HG02852 (cell line): ENCODE data around the gene NDST1.

Source experiments
- ATAC-seq: cut with Tn5 transposase; IDR thresholded peaks from one replicate; pipeline ENCODE4 v1.9.1; 2021; ENCODE audit warnings: mild to moderate bottlenecking, moderate library complexity; ENCODE audit not compliant: unreplicated experiment

Gene NDST1

GRCh38 chr5:150488519-150489359, 19.2 kb upstream of the NDST1 start:
- ATAC-seq = no peak

DNA sequence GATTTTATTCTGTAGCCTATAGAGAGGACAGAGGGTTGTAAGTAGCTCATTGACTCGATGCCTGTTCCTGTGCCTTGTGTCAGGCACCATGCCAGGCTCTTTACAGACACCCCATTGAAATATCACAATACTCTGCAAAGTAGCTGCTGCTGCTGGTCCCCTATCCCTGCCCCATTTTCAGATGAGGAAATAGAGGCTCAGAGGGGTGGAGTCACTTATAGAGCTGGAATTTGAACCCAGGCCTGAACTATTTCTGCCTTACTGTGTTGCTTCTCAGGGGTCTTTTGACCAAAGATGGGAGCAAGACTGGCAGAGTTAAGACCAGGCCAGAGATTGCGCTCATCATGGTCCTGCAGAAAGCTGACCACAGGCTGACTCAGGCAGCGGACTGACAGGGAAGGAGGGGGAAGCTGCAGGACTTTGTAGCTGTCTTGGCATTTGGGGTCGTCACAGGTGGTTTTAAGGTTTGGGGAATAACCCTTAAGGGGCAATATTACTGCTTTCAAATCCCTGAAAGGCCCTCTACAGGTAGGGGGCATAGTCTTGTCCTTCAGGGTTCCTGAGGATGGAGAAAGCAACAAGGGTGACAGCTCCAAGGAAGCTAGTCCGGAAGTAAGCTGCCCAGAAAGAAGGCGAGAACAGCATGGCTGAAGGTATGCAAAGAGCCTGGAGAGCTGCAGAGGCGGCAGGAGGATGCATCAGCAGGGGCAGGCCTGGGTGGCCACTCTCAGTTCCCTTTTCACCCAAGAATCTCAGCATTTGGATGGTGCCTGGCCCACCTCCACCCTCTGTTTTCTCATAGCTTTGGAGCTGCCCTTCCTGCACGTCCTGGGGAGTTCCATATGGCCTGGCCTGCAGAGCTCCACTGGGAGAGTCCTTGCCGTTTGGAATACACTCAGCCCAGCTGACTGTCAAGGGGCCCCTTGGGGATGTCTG, 18.3 kb upstream of the NDST1 start:
- ATAC-seq = peak; percentile 81

DNA sequence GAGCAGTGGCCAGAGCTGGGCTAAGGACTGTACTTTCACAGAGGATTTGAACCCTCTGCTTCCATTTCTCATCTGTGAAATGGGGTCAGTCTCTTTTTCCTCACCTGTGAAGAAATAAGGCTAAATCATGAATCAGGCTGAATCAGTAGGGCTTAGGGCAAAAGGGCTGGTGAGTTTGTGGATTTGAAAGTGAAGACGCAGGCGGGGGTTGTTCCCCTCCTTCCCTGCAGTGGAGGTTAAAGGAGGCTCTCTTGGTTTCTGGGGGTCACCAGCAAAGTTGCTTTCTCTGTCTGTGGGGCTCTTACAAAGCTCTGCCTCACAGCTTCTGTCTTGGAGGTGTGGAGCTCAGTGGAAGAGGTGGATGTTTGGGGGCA, 17.6 kb upstream of the NDST1 start:
- ATAC-seq = no peak

- ATAC-seq = no peak
These were observed 17.2 kb upstream of the NDST1 start for GRCh38 chr5:150490754-150491153.

GRCh38 chr5:150491876-150492275, 16.1 kb upstream of the NDST1 start:
- ATAC-seq = no peak

DNA sequence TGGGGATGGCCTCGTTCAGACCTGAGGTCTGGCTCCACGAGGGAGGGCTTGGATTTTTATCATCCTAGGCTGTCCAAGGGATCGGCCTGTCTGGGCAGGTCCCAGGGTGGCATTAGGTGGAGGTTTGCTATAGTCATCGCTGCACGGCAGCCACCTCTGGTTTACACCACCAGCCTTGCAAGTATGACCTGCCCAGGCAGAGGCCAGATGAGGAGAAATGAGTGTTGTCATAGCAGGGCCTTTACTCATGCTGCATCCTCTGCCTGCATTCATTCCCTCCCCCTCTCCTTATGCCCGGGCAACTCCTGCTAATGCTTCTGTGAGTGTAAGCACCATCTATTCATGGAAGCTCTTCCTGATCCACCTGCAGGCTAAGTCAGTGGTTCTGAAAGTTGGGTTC, 15.3 kb upstream of the NDST1 start:
- ATAC-seq = no peak

GRCh38 chr5:150496098-150496497, 11.8 kb upstream of the NDST1 start:
- ATAC-seq = no peak

DNA sequence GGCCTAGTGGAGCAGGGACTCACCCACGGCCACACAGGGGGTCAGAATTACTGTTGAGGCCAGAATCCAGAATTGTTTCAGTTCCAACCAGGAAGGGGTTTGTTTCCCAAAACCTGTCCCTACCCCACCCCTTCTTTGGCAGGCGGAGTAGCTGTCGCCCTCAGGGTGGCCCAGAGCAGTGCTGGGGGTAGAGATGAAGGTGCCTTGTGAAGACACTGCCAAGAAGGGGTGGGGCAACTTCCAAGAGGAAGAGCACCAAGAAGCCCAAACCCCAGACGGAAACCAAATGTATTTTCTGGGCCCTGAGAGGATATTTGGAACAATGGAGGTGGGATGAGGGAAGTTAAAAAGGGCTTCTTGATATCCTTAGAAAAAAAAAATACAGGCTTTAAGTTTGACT, 11.4 kb upstream of the NDST1 start:
- ATAC-seq = no peak

DNA sequence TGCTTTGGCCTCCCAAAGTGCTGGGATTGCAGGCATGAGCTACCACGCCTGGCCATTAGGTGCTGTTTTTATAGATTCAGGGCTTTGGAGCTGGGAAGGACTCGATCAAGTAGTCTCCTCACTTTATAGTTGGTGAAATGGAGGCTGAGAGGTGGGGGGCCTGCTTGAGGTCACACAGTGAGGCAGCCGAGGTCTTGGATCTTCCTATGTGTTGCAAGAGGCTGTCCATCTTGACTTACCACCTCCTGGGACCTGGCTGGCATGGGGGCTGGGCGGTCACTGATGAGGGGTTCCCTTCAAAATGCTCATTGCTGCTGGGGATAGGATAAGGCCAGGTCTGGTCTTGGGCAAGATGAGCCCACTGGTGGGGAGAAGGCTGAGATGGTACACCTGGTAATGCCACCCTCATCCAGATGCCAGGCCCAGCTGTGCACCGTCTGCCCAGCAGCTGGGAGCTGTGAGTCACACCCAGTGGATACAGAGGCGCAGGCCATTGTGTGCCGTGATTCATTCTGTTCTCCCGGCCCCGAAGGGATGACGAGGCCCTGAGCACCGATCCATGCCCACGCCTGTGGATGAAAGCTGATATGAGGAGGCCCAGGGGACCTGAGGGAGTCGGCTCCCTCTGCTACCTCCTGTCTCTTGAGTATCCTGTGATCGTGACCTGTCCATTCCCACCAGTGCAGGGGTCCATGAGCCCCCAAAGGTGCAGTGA, 10.5 kb upstream of the NDST1 start:
- no peak for ATAC-seq

GRCh38 chr5:150497989-150498317, 10.0 kb upstream of the NDST1 start:
- ATAC-seq = no peak

DNA sequence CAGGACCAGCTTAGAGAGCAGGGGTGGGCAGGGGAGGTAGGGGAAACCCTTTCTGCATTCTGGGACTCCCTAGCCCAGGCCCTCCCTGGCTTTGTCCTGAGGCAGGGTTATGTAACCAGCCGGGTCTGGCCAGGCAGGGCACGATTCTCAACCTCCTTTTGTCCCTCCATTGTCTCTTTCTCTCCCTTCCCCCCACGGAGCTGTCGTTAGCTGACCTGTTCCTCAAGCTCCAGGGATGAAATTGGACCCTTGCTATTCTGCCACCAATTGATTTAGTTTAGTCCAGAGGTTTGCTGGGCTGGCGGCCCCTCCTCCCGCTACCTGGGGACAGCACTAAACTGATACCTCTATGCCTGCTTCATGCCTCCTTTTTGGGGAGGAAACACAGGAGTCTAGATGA, 9.4 kb upstream of the NDST1 start:
- no peak for ATAC-seq

GRCh38 chr5:150498971-150499370, 9.0 kb upstream of the NDST1 start:
- ATAC-seq = no peak

- ATAC-seq = peak; percentile 67
These were observed 8.4 kb upstream of the NDST1 start for GRCh38 chr5:150499437-150499956.

GRCh38 chr5:150500328-150500841, 7.5 kb upstream of the NDST1 start:
- no peak for ATAC-seq

DNA sequence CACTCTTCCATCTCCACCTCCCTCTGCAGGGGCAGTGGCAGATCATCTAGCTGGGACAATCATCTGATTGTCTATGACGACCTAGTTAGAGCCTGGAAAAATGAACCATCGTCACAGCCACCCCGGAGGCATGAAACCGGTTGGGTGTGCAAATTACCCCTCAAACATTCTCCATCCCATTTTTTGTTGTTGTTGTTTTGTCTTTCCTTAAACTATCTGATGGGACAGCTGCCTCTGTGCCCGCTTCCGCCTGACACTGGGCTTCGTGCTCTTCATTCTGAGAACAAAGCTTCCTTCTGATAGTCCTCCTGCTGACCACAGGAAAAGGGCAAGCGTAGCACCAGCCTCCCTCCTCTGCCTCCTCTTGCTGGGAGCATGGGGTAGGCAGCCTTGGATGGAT, 7.0 kb upstream of the NDST1 start:
- ATAC-seq = no peak

GRCh38 chr5:150502106-150502505, 5.8 kb upstream of the NDST1 start:
- no peak for ATAC-seq

DNA sequence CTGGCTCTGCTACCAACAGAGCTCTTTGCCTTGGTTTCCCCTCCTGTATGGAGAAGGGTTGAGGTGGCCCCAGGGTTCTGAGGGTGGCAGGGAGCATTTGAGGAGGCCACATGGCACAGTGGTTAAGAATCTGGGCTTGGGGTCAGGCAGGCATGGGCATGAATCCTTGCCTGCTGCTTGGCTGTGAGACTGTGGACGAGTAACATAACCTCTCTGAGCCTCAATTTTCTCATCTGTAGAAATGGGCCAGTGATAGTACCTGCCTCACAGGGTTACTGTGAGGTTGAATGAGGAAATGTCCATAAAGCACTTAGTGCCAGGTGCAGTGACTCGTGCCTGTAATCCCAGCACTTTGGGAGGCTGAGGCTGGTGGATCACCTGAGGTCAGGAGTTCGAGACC, 5.1 kb upstream of the NDST1 start:
- no peak for ATAC-seq

DNA sequence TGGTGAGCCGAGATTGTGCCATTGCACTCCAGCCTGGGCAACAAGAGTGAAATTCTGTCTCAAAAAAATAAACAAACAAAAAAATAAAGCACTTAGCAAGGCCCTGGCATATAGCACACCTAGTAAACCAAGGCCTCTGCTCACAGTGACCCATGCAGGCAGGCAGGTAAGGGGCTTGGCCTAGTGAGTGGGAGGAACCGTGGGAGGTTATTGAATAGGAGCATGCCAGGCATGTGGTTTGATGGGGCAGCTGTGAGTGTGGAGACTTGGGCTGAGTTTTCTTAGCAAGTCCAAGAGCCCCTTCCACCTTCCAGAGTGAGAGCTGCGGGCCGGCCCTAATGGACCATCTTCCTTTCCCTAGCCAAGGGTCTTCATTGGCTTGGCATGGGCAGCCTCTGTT, 4.5 kb upstream of the NDST1 start:
- no peak for ATAC-seq

GRCh38 chr5:150503977-150504620, 3.8 kb upstream of the NDST1 start:
- no peak for ATAC-seq

GRCh38 chr5:150505041-150505511, 2.9 kb upstream of the NDST1 start:
- ATAC-seq = no peak
